B cell (primary cell): Measurements from ENCODE around the gene GLI1. TPM values are rescaled to one million over a fixed set of nuclear protein-coding genes. Genes with fewer than 3 reads are reported as not detected.
"Not testable (repeated sequence)": the region's sequence is repeated elsewhere in the genome, so short reads cannot be mapped to it uniquely, and the experiment has no call there.

ENCODE experiments used
- ATAC-seq: fragments of 200-7000 bp; cut with Tn5 transposase; one replicate; pipeline ENCODE4 v1.10.0; 2021; ENCODE audit warnings: low read depth, mild to moderate bottlenecking, moderate number of reproducible peaks, moderate library complexity
- CTCF ChIA-PET: fragments of 350-600 bp; sonication (Branson Sonifier 250); formaldehyde crosslinking; loops from one replicate; lab custom pipeline; 2021; ENCODE audit warnings: antibody characterized with exemption, inconsistent platforms; lab: Charles Lee
- POLR2A ChIA-PET: fragments of 350-600 bp; sonication (Branson Sonifier 250); formaldehyde crosslinking; loops from one replicate; lab custom pipeline; 2021; ENCODE audit warnings: antibody characterized with exemption; lab: Charles Lee
- DNase-seq: peaks from one replicate; pipeline ENCODE4 v3.0.0; 2013
- H2AFZ ChIP-seq: 2 replicates; pipeline ENCODE4 v1.6.1; 2012; ENCODE audit warnings: mild to moderate bottlenecking, low read depth, low read length; ENCODE audit not compliant: insufficient read depth, poor library complexity, severe bottlenecking
- H3K27ac ChIP-seq, 2 donors: 1 replicate in 1 of 2; 2 replicates in 1 of 2; pipeline ENCODE4 v1.5.1; 2012 to 2013; ENCODE audit warnings: low read length in 2 of 2, mild to moderate bottlenecking in 2 of 2, moderate library complexity in 1 of 2
- H3K27me3 ChIP-seq, 4 experiments: fragments of 200-600 bp in 1 of 4; sonication (generic) in 1 of 4; replicated peaks in 1 of 4; 1 replicate in 2 of 4; 2 replicates in 2 of 4; pipeline versions ENCODE4 v1.6.1 to v1.7.0; 2013 to 2016; ENCODE audit warnings: low read length in 3 of 4, mild to moderate bottlenecking in 2 of 4, mixed read lengths in 1 of 4, moderate library complexity in 1 of 4; ENCODE audit not compliant: insufficient read depth in 4 of 4, control insufficient read depth in 3 of 4; ENCODE audit errors: control extremely low read depth in 1 of 4
- H3K36me3 ChIP-seq, 2 experiments: replicated peaks in 1 of 2; 1 replicate in 1 of 2; 2 replicates in 1 of 2; pipeline versions ENCODE4 v1.6.1 to v1.7.1; 2013; ENCODE audit warnings: low read length in 1 of 2; ENCODE audit not compliant: insufficient read depth in 2 of 2, control insufficient read depth in 1 of 2; ENCODE audit errors: control extremely low read depth in 1 of 2, extremely low read depth in 1 of 2
- H3K4me1 ChIP-seq, 2 donors: fragments of 200-600 bp in 1 of 2; sonication (generic) in 1 of 2; 1 replicate in 1 of 2; 2 replicates in 1 of 2; pipeline versions ENCODE4 v1.5.1 to v1.6.1; 2013 to 2017; ENCODE audit warnings: low read length in 2 of 2; ENCODE audit not compliant: control insufficient read depth in 2 of 2, insufficient read depth in 2 of 2
- H3K4me2 ChIP-seq: replicated peaks from 2 replicates; pipeline ENCODE3; 2012; ENCODE audit warnings: mild to moderate bottlenecking, low read depth, low read length; ENCODE audit not compliant: poor library complexity, severe bottlenecking
- H3K4me3 ChIP-seq, 5 experiments: fragments of 200-600 bp in 1 of 5; sonication (generic) in 1 of 5; 1 replicate in 3 of 5; 2 replicates in 2 of 5; pipeline versions ENCODE4 v1.5.1 to v1.7.0; 2011 to 2016; ENCODE audit warnings: low read length in 4 of 5, mild to moderate bottlenecking in 4 of 5, low read depth in 2 of 5, control low read depth in 1 of 5, moderate library complexity in 1 of 5; ENCODE audit not compliant: insufficient read depth in 1 of 5; ENCODE audit errors: control extremely low read depth in 1 of 5, extremely low read depth in 1 of 5
- H3K79me2 ChIP-seq: fragments of 200-600 bp; sonication (generic); one replicate; pipeline ENCODE4 v1.6.0; 2016; ENCODE audit warnings: low read length; ENCODE audit not compliant: control insufficient read depth, insufficient read depth
- H3K9ac ChIP-seq: fragments of 200-600 bp; sonication (generic); 2 replicates; pipeline ENCODE4 v1.6.1; 2017; ENCODE audit warnings: mild to moderate bottlenecking, low read length, moderate library complexity
- H3K9me3 ChIP-seq, 3 donors: one replicate each; pipeline versions ENCODE4 v1.6.1 to v1.7.1; 2013; ENCODE audit warnings: low read length in 2 of 3; ENCODE audit not compliant: control insufficient read depth in 2 of 3, insufficient read depth in 1 of 3; ENCODE audit errors: control extremely low read depth in 1 of 3
- H4K20me1 ChIP-seq: 2 replicates; pipeline ENCODE4 v1.6.0; 2012; ENCODE audit warnings: mild to moderate bottlenecking, low read length; ENCODE audit not compliant: insufficient read depth, control insufficient read depth, poor library complexity, severe bottlenecking
- H3K27ac Mint-ChIP-seq: one replicate; pipeline ENCODE4 v1.8.0; 2021; ENCODE audit warnings: mixed read lengths
- H3K27me3 Mint-ChIP-seq: one replicate; pipeline ENCODE4 v1.8.0; 2021; ENCODE audit warnings: mixed read lengths
- H3K4me1 Mint-ChIP-seq: one replicate; pipeline ENCODE4 v1.8.0; 2021; ENCODE audit warnings: mixed read lengths
- H3K4me3 Mint-ChIP-seq: one replicate; pipeline ENCODE4 v1.8.0; 2021; ENCODE audit warnings: mixed read lengths
- H3K9me3 Mint-ChIP-seq: one replicate; pipeline ENCODE4 v1.8.0; 2022; ENCODE audit warnings: mixed read lengths; ENCODE audit not compliant: insufficient read depth
- CTCF ChIP-seq: fragments of 200-600 bp; IDR thresholded peaks from one replicate; pipeline ENCODE4 v1.8.0; 2022; ENCODE audit warnings: antibody characterized with exemption, mild to moderate bottlenecking
- EZH2 ChIP-seq: IDR thresholded peaks from 2 replicates; pipeline ENCODE4 v1.6.1; 2012; ENCODE audit warnings: borderline replicate concordance, low read depth, mild to moderate bottlenecking, moderate library complexity, low read length; ENCODE audit not compliant: insufficient read depth, poor library complexity, severe bottlenecking
- WGBS: methylation state at CpG from one replicate; pipeline ENCODE4 v1.1.5; 2013; ENCODE audit warnings: missing lambda C conversion rate; ENCODE audit not compliant: insufficient coverage; 5-methylcytosine and 5-hydroxymethylcytosine counted together
- intact Hi-C: fragments of 100-400 bp; cut with micrococcal nuclease; formaldehyde crosslinking; loops from one replicate; pipeline ENCODE4 v1.10.0; 2022
- polyA plus RNA-seq: library from polyadenylated mRNA; depleted of rRNA; stranded (reverse); fragments of >200 nt; gene quantifications from 2 replicates; pipeline ENCODE4 v1.2.3, GENCODE V29; 2012
- total RNA-seq, 2 donors: library from RNA; stranded (reverse); fragments of 120-200 nt in 1 of 2; gene quantifications; 1 replicate in 1 of 2; 2 replicates in 1 of 2; pipeline versions ENCODE4 v1.2.3 to v1.2.4, GENCODE V29; 2013 to 2022

Gene GLI1
- total and polyA plus RNA-seq, 2 donors (not counting 1 experiment from before 2014, with no cell fraction given) = 4.1 to 5.4 TPM

GRCh38 chr12:57419495-57419894, 40.1 kb upstream of the GLI1 start:
- ChIA-PET POLR2A (no interaction called here), CTCF (interaction anchor here (1.0 kb wide), 1 partner anchor 33 kb away, joined by 3 read pairs; no protein-coding TSS in a partner anchor)
- Histone ChIP-seq H3K9ac (no peak overlapping the region), H3K4me1 (peaks cover 0 to 2% of the 10 kb centered on the region in 2 donors), H3K36me3 (peaks cover 11 to 20% of the 10 kb centered on the region in 2 experiments), H4K20me1 (peaks cover 55% of the 10 kb centered on the region), H3K27ac (no peak overlapping the region), H3K9me3 (no peaks in the 10 kb centered on the region), H3K79me2 (peaks cover 95% of the 10 kb centered on the region), H2AFZ (no peak overlapping the region), H3K27me3 (no peaks in the 10 kb centered on the region), H3K4me3 (no peak overlapping the region), H3K4me2 (no peak overlapping the region)
- TF ChIP-seq EZH2 (no peak), CTCF (no peak)
- Mint-ChIP-seq H3K4me3 (no peak overlapping the region), H3K27me3 (no peaks in the 10 kb centered on the region), H3K9me3 (no peaks in the 10 kb centered on the region), H3K4me1 (peaks cover 36% of the 10 kb centered on the region), H3K27ac (no peak overlapping the region)
- 95% methylated on average over 2 of the region's 2 CpGs for WGBS
- intact Hi-C loops = no loop called here
- DNase-seq (no peak), ATAC-seq (no peak)

GRCh38 chr12:57420482-57420881, 39.1 kb upstream of the GLI1 start:
- WGBS = 97% methylated on average over 5 of the region's 5 CpGs
- Histone ChIP-seq H4K20me1 (peaks cover 62% of the 10 kb centered on the region), H3K4me1 (no peaks in the 10 kb centered on the region), H3K27me3 (no peaks in the 10 kb centered on the region), H3K79me2 (peaks cover 93% of the 10 kb centered on the region), H3K4me2 (no peak overlapping the region), H3K9me3 (no peaks in the 10 kb centered on the region), H3K36me3 (peaks cover 11 to 21% of the 10 kb centered on the region in 2 experiments), H2AFZ (no peak overlapping the region), H3K9ac (no peak overlapping the region), H3K27ac (no peak overlapping the region), H3K4me3 (no peak overlapping the region)
- ATAC-seq (no peak), DNase-seq (no peak)
- TF ChIP-seq EZH2 (no peak), CTCF (no peak)
- H3K9me3 Mint-ChIP-seq = no peaks in the 10 kb centered on the region
- no peaks in the 10 kb centered on the region for H3K27me3 Mint-ChIP-seq
- no peak overlapping the region for H3K27ac Mint-ChIP-seq
- ChIA-PET POLR2A (no interaction called here), CTCF (interaction anchor here (0.6 to 1.9 kb wide), 3 partner anchors 12 to 70 kb away, joined by 3 to 6 read pairs (median 4); partner anchors contain the start of gene INHBE)
- H3K4me3 Mint-ChIP-seq = no peak overlapping the region
- peaks cover 30% of the 10 kb centered on the region for H3K4me1 Mint-ChIP-seq
- intact Hi-C loops = no loop called here

GRCh38 chr12:57426948-57427347, 32.6 kb upstream of the GLI1 start:
- WGBS = 100% methylated on average over 2 of the region's 10 CpGs
- peaks cover 13 to 19% of the 10 kb centered on the region in 2 donors for H3K4me1 ChIP-seq
- H3K27ac ChIP-seq, H3K9ac ChIP-seq, H3K4me3 Mint-ChIP-seq, ATAC-seq, H3K4me2 ChIP-seq, H3K27me3 Mint-ChIP-seq, DNase-seq, H3K4me3 ChIP-seq, H2AFZ ChIP-seq, H3K9me3 Mint-ChIP-seq, H3K27ac Mint-ChIP-seq, intact Hi-C loops, H3K27me3 ChIP-seq, H3K9me3 ChIP-seq: not testable (repeated sequence)
- POLR2A ChIA-PET = interaction anchor here (0.7 kb wide), 1 partner anchor 244 kb away, joined by 3 read pairs; no protein-coding TSS in a partner anchor
- H3K4me1 Mint-ChIP-seq = peaks cover 43% of the 10 kb centered on the region
- H3K79me2 ChIP-seq = peaks cover 61% of the 10 kb centered on the region
- H4K20me1 ChIP-seq = peaks cover 23% of the 10 kb centered on the region
- CTCF ChIA-PET = interaction anchor here (0.5 to 0.9 kb wide), 3 partner anchors 32 to 162 kb away, joined by 3 to 5 read pairs (median 3); no protein-coding TSS in a partner anchor
- peaks cover 3 to 12% of the 10 kb centered on the region in 2 experiments for H3K36me3 ChIP-seq
